ENCODE results near the gene MTHFD1. TPM values are rescaled to one million over a fixed set of nuclear protein-coding genes. Genes with fewer than 3 reads are reported as not detected.

Gene MTHFD1
- total and polyA plus RNA-seq, 9 of the 15 experiments (the other 6 are each of a cell fraction or from before 2014, with no cell fraction given): 66.7 to 158 (median 90.9) TPM

- no peak for TF ChIP-seq RREB1 (CRISPR knock-in tag; IDR thresholded peaks at IDR 0.05)
- no peak for TF ChIP-seq ZFP30 (CRISPR knock-in tag; IDR thresholded peaks at IDR 0.05; ENCODE audit: borderline replicate concordance)
- no peak for TF ChIP-seq RBM14 (IDR thresholded peaks at IDR 0.05; ENCODE audit: borderline replicate concordance, insufficient read depth, low read depth, low read length)
- TF ChIP-seq CC2D1A (IDR thresholded peaks at IDR 0.05): no peak
- no peak for TF ChIP-seq ZNF436 (CRISPR knock-in tag; IDR thresholded peaks at IDR 0.05)
- no peak for TF ChIP-seq ZKSCAN8 (CRISPR knock-in tag; IDR thresholded peaks at IDR 0.05)
- TF ChIP-seq PTBP1 (IDR thresholded peaks at IDR 0.05; ENCODE audit: low read depth, low read length): no peak
- TF ChIP-seq BMI1 (IDR thresholded peaks at IDR 0.05; ENCODE audit: low read length): no peak
- TF ChIP-seq RFX1 (IDR thresholded peaks at IDR 0.05): no peak
- TF ChIP-seq HIVEP1 (CRISPR knock-in tag; IDR thresholded peaks at IDR 0.05): no peak
- TF ChIP-seq MAZ (CRISPR knock-in tag; conservative IDR thresholded peaks at IDR 0.05 in 1 of 2, IDR thresholded peaks at IDR 0.05 in 1 of 2): 0 out of 4 replicates have a peak, but pooled peaks of 1 of the 2 experiments have one; percentile 26
- no peak for TF ChIP-seq ZNF589 (CRISPR knock-in tag; IDR thresholded peaks at IDR 0.05; ENCODE audit: low read depth)
- no peak for TF ChIP-seq SMAD1 (IDR thresholded peaks at IDR 0.05; ENCODE audit: low read depth, low read length, partially characterized antibody)
- no peak for TF ChIP-seq TCF3 (CRISPR knock-in tag; IDR thresholded peaks at IDR 0.05)
- TF ChIP-seq CUX1 (CRISPR knock-in tag; IDR thresholded peaks at IDR 0.05): no peak
Observed at GRCh38 chr14:64387782-64388532, at the start of gene MTHFD1 (continued).
